DMS79 treated with DMSO at 0.1 percent for 48 hours (cell line): ENCODE results near the gene OPCML.

Source experiments
- DNase-seq: peaks from one replicate; lab custom pipeline; 2025; lab: John Stamatoyannopoulos, UW

OPCML gene

GRCh38 chr11:133034929-133035328 is 497.4 kb downstream of the OPCML start:
- no peak for DNase-seq

- no peak for DNase-seq
Measured at GRCh38 chr11:133029107-133029506, 503.2 kb downstream of the OPCML start.

GRCh38 chr11:133026952-133027351 is 505.3 kb downstream of the OPCML start:
- no peak for DNase-seq

GRCh38 chr11:133024301-133024700 is 508.0 kb downstream of the OPCML start:
- DNase-seq, result no peak

- no peak for DNase-seq
Measured at GRCh38 chr11:133023232-133023631, 509.1 kb downstream of the OPCML start.

- no peak for DNase-seq
Measured at GRCh38 chr11:133021553-133021952, 510.7 kb downstream of the OPCML start.

- DNase-seq, result no peak
Measured at GRCh38 chr11:133020372-133020714, 512.0 kb downstream of the OPCML start.

GRCh38 chr11:133019545-133020371 is 512.5 kb downstream of the OPCML start:
- DNase-seq, result no peak

GRCh38 chr11:133015457-133015856 is 516.8 kb downstream of the OPCML start:
- DNase-seq, result no peak

GRCh38 chr11:133014337-133014736 is 518.0 kb downstream of the OPCML start:
- no peak for DNase-seq

GRCh38 chr11:133012803-133013202 is 519.5 kb downstream of the OPCML start:
- no peak for DNase-seq

GRCh38 chr11:133011604-133012003 is 520.7 kb downstream of the OPCML start:
- DNase-seq, result no peak

GRCh38 chr11:133007027-133007584 is 525.2 kb downstream of the OPCML start:
- DNase-seq, result no peak

- no peak for DNase-seq
Measured at GRCh38 chr11:133004369-133004768, 527.9 kb downstream of the OPCML start.

- DNase-seq, result no peak
Measured at GRCh38 chr11:132999516-132999915, 532.8 kb downstream of the OPCML start.

GRCh38 chr11:132999031-132999430 is 533.3 kb downstream of the OPCML start:
- DNase-seq, result no peak

- no peak for DNase-seq
Measured at GRCh38 chr11:132997396-132997795, 534.9 kb downstream of the OPCML start.

- no peak for DNase-seq
Measured at GRCh38 chr11:132994966-132995365, 537.3 kb downstream of the OPCML start.

- no peak for DNase-seq
Measured at GRCh38 chr11:132993991-132994502, 538.3 kb downstream of the OPCML start.

- DNase-seq, result peak; percentile 12
Measured at GRCh38 chr11:132992838-132993631, 539.3 kb downstream of the OPCML start.

- DNase-seq, result no peak
Measured at GRCh38 chr11:132988411-132988810, 543.9 kb downstream of the OPCML start.

- DNase-seq, result no peak
Measured at GRCh38 chr11:132987936-132988335, 544.4 kb downstream of the OPCML start.

- DNase-seq, result no peak
Measured at GRCh38 chr11:132983641-132983978, 548.7 kb downstream of the OPCML start.
